Natural killer cell (primary cell): ENCODE results near the gene FRS2. TPM values are rescaled to one million over a fixed set of nuclear protein-coding genes. Genes with fewer than 3 reads are reported as not detected.

ENCODE experiments used
- ATAC-seq, 3 donors: fragments of 150-1000 bp in 2 of 3; fragments of 200-7000 bp in 1 of 3; cut with Tn5 transposase; 1 replicate in 1 of 3; 2 replicates in 2 of 3; pipeline ENCODE4 v1.10.0; 2021; ENCODE audit warnings: mild to moderate bottlenecking in 2 of 3, moderate library complexity in 2 of 3
- DNase-seq, 2 donors: peaks; one replicate each; pipeline versions ENCODE4 v3.0.0 to v3.0.0-alpha.2; 2013 to 2021; ENCODE audit warnings: mixed read lengths in 1 of 2
- H3K27ac ChIP-seq: one replicate; pipeline ENCODE4 v1.5.1; 2013; ENCODE audit warnings: mild to moderate bottlenecking, low read length
- H3K27me3 ChIP-seq: one replicate; pipeline ENCODE4 v1.6.1; 2013; ENCODE audit warnings: low read length; ENCODE audit not compliant: control insufficient read depth, insufficient read depth
- H3K36me3 ChIP-seq: one replicate; pipeline ENCODE4 v1.6.1; 2013; ENCODE audit warnings: low read length; ENCODE audit not compliant: control insufficient read depth, insufficient read depth
- H3K4me1 ChIP-seq: one replicate; pipeline ENCODE4 v1.6.1; 2013; ENCODE audit warnings: low read length; ENCODE audit not compliant: control insufficient read depth, insufficient read depth
- H3K4me3 ChIP-seq: one replicate; pipeline ENCODE4 v1.5.1; 2013; ENCODE audit warnings: low read length
- H3K9me3 ChIP-seq: one replicate; pipeline ENCODE4 v1.6.1; 2013; ENCODE audit warnings: low read length; ENCODE audit not compliant: control insufficient read depth, insufficient read depth
- H3K27ac Mint-ChIP-seq, 2 donors: one replicate each; pipeline ENCODE4 v1.8.0; 2022; ENCODE audit warnings: mild to moderate bottlenecking in 2 of 2, mixed read lengths in 2 of 2, moderate library complexity in 1 of 2
- H3K27me3 Mint-ChIP-seq, 2 donors: one replicate each; pipeline ENCODE4 v1.8.0; 2022; ENCODE audit warnings: low read depth in 2 of 2, mixed read lengths in 2 of 2
- H3K36me3 Mint-ChIP-seq: one replicate; pipeline ENCODE4 v1.8.0; 2022; ENCODE audit warnings: mixed read lengths
- H3K4me1 Mint-ChIP-seq, 2 donors: one replicate each; pipeline ENCODE4 v1.8.0; 2022; ENCODE audit warnings: mixed read lengths in 2 of 2
- H3K4me3 Mint-ChIP-seq: one replicate; pipeline ENCODE4 v1.8.0; 2022; ENCODE audit warnings: mild to moderate bottlenecking, moderate library complexity, mixed read lengths
- H3K9me3 Mint-ChIP-seq, 2 donors: one replicate each; pipeline ENCODE4 v1.8.0; 2022; ENCODE audit warnings: mixed read lengths in 2 of 2
- WGBS: methylation state at CpG from one replicate; pipeline ENCODE4 v1.1.7; 2013; ENCODE audit warnings: missing lambda C conversion rate; ENCODE audit not compliant: insufficient coverage; 5-methylcytosine and 5-hydroxymethylcytosine counted together
- intact Hi-C: fragments of 100-400 bp; cut with micrococcal nuclease; formaldehyde crosslinking; loops from one replicate; pipeline ENCODE4 v1.14.2; 2022
- total RNA-seq, 4 donors: library from RNA; stranded (reverse); fragments of 120-200 nt in 1 of 4; gene quantifications; one replicate each; pipeline versions ENCODE4 v1.2.3 to v1.2.4, GENCODE V29; 2013 to 2022
- TF ChIP-seq, protein P1 (sequence below): fragments of 200-600 bp; IDR thresholded peaks from one replicate; pipeline ENCODE4 v1.8.0; 2022; ENCODE audit warnings: antibody characterized with exemption

The FRS2 gene
- total RNA-seq, 3 donors from 2014 or later (not counting 1 experiment from before 2014, with no cell fraction given) = 25.6 to 33.8 (median 28.2) TPM

GRCh38 chr12:69566603-69567002, 96.4 kb downstream of the FRS2 start:
- Histone ChIP-seq H3K36me3 (peaks cover 40% of the 10 kb centered on the region), H3K4me3 (no peak overlapping the region), H3K27ac (no peak overlapping the region), H3K4me1 (no peaks in the 10 kb centered on the region), H3K27me3 (no peaks in the 10 kb centered on the region), H3K9me3 (no peaks in the 10 kb centered on the region)
- ATAC-seq = no peak
- Mint-ChIP-seq H3K36me3 (no peaks in the 10 kb centered on the region), H3K4me1 (peaks cover 6 to 8% of the 10 kb centered on the region in 2 donors), H3K4me3 (no peak overlapping the region), H3K27ac (no peak overlapping the region), H3K9me3 (no peaks in the 10 kb centered on the region), H3K27me3 (no peaks in the 10 kb centered on the region)
- no peak for DNase-seq
- 92% methylated on average over 3 of the region's 3 CpGs for WGBS
- intact Hi-C loops = no loop called here
- TF ChIP-seq, protein P1, sequence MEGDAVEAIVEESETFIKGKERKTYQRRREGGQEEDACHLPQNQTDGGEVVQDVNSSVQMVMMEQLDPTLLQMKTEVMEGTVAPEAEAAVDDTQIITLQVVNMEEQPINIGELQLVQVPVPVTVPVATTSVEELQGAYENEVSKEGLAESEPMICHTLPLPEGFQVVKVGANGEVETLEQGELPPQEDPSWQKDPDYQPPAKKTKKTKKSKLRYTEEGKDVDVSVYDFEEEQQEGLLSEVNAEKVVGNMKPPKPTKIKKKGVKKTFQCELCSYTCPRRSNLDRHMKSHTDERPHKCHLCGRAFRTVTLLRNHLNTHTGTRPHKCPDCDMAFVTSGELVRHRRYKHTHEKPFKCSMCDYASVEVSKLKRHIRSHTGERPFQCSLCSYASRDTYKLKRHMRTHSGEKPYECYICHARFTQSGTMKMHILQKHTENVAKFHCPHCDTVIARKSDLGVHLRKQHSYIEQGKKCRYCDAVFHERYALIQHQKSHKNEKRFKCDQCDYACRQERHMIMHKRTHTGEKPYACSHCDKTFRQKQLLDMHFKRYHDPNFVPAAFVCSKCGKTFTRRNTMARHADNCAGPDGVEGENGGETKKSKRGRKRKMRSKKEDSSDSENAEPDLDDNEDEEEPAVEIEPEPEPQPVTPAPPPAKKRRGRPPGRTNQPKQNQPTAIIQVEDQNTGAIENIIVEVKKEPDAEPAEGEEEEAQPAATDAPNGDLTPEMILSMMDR = no peak

DNA sequence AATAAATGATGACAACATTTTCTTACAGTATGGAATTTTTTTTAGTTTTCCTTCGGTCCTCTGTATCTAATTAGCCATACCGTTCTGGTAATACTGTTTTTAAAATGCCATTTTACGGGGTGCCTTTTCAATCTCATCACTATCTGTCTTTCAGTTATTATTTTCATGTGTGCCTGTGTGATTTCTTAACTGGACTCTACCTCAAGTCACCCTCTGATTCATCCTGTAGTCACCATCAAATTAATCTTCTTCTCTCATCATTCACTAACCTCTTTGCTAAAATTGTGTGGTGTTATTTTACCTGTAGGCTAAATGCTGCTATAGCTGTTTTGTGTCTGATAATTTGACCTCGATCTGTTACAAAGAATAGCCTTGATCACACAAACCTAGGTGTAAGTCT, 99.0 kb downstream of the FRS2 start:
- Mint-ChIP-seq H3K27me3 (no peaks in the 10 kb centered on the region), H3K4me1 (peaks cover 4 to 8% of the 10 kb centered on the region in 2 donors), H3K4me3 (no peak overlapping the region), H3K9me3 (no peaks in the 10 kb centered on the region), H3K27ac (peak overlapping the region; percentile 69 to 73), H3K36me3 (peaks cover 6% of the 10 kb centered on the region)
- 83% methylated on average over 4 of the region's 4 CpGs for WGBS
- Histone ChIP-seq H3K27me3 (no peaks in the 10 kb centered on the region), H3K4me1 (no peaks in the 10 kb centered on the region), H3K36me3 (peaks cover 41% of the 10 kb centered on the region), H3K9me3 (no peaks in the 10 kb centered on the region), H3K27ac (no peak overlapping the region), H3K4me3 (no peak overlapping the region)
- DNase-seq (no peak), ATAC-seq (no peak)
- TF ChIP-seq, protein P1 = no peak
- intact Hi-C loops = no loop called here

DNA sequence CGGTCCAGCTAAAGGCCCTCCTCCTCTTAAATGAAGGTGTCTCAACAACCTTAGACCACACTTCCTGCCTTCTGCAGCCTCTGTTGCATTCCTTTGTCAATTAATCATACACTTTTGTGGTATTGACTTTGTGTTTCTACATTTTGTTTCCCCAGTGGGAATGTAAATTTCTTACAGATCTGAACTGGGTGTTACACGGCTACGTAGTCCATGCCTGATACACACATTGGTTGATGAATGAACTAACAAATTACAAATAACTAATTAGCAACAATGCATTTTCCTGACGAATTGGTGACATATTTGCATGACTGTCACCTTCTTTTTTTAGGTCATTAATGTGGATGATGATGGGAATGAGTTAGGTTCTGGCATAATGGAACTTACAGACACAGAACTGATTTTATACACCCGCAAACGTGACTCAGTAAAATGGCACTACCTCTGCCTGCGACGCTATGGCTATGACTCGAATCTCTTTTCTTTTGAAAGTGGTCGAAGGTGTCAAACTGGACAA, 99.9 kb downstream of the FRS2 start:
- Histone ChIP-seq H3K27ac (no peak overlapping the region), H3K4me1 (no peaks in the 10 kb centered on the region), H3K27me3 (no peaks in the 10 kb centered on the region), H3K9me3 (no peaks in the 10 kb centered on the region), H3K4me3 (no peak overlapping the region), H3K36me3 (peaks cover 43% of the 10 kb centered on the region)
- DNase-seq (no peak), ATAC-seq (peak in 1 of 3 donors; percentile 15)
- TF ChIP-seq, protein P1 = no peak
- H3K4me3 Mint-ChIP-seq = no peak overlapping the region
- no peaks in the 10 kb centered on the region for H3K27me3 Mint-ChIP-seq
- peaks cover 14% of the 10 kb centered on the region for H3K36me3 Mint-ChIP-seq
- 91% methylated on average over 9 of the region's 10 CpGs for WGBS
- intact Hi-C loops = loop anchor here (1.0 to 2.0 kb wide), 4 partner anchors 99 to 415 kb away; partner anchors contain the start of gene FRS2
- no peaks in the 10 kb centered on the region for H3K9me3 Mint-ChIP-seq
- peaks cover 4 to 8% of the 10 kb centered on the region in 2 donors for H3K4me1 Mint-ChIP-seq
- peak overlapping the region; percentile 69 to 73 for H3K27ac Mint-ChIP-seq
